AG04449 (cell line): ENCODE measurements around the gene KIAA1210.

ENCODE experiments used
- CTCF ChIA-PET: fragments of 350-600 bp; formaldehyde crosslinking; extraction: SDS; loops from one replicate; lab custom pipeline; 2021; ENCODE audit warnings: antibody characterized with exemption; lab: Yijun Ruan, JAX
- POLR2A ChIA-PET: fragments of 400-600, 350-600 bp; formaldehyde crosslinking; extraction: SDS; loops from one replicate; lab custom pipeline; 2020; ENCODE audit warnings: antibody characterized with exemption, inconsistent platforms; lab: Yijun Ruan, JAX
- DNase-seq: peaks from one replicate; pipeline ENCODE4 v3.0.0-alpha.2; 2010; ENCODE audit warnings: low read depth, low spot score
- H3K4me3 ChIP-seq: 2 replicates; pipeline ENCODE4 v1.5.1; 2011; ENCODE audit warnings: low read depth, mild to moderate bottlenecking, control low read depth, low read length
- TF ChIP-seq, protein P1 (sequence below): IDR thresholded peaks from one replicate; pipeline ENCODE4 v1.5.1; 2011; ENCODE audit warnings: mild to moderate bottlenecking, moderate library complexity, low read length, control low read depth, inconsistent platforms; ENCODE audit not compliant: insufficient read depth; ENCODE audit errors: missing control alignments

Gene KIAA1210

DNA sequence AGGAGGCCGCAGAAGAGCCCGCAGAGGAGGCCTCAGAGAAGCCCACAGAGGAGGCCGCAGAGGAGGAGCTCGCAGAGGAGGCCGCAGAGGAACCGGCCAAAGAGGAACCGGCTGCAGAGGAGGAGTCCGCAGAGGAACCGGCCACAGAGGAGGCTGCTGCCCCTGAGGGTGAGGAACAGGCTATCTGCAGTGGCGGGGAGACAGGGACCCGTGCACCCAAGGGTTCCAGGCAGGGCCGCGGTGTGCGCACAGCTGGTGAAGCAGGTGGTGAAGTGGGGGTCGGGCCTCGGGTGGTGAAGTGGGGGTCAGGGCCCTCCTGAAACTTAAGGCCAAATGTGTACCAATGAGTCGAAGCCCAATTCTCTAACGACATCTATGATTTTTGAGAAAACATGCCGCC, 53.7 kb downstream of the KIAA1210 start:
- no peak overlapping the region for H3K4me3 ChIP-seq
- ChIA-PET POLR2A (no interaction called here), CTCF (no interaction called here)

GRCh38 chrX:119073200-119073905, 54.3 kb downstream of the KIAA1210 start:
- TF ChIP-seq, protein P1, sequence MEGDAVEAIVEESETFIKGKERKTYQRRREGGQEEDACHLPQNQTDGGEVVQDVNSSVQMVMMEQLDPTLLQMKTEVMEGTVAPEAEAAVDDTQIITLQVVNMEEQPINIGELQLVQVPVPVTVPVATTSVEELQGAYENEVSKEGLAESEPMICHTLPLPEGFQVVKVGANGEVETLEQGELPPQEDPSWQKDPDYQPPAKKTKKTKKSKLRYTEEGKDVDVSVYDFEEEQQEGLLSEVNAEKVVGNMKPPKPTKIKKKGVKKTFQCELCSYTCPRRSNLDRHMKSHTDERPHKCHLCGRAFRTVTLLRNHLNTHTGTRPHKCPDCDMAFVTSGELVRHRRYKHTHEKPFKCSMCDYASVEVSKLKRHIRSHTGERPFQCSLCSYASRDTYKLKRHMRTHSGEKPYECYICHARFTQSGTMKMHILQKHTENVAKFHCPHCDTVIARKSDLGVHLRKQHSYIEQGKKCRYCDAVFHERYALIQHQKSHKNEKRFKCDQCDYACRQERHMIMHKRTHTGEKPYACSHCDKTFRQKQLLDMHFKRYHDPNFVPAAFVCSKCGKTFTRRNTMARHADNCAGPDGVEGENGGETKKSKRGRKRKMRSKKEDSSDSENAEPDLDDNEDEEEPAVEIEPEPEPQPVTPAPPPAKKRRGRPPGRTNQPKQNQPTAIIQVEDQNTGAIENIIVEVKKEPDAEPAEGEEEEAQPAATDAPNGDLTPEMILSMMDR = no peak
- POLR2A ChIA-PET = no interaction called here
- CTCF ChIA-PET = no interaction called here
- no peak overlapping the region for H3K4me3 ChIP-seq
- DNase-seq = no peak

More for the DNA sequence above, 53.7 kb downstream of the KIAA1210 start:
- no peak for DNase-seq
- TF ChIP-seq, protein P1 = no peak

DNA sequence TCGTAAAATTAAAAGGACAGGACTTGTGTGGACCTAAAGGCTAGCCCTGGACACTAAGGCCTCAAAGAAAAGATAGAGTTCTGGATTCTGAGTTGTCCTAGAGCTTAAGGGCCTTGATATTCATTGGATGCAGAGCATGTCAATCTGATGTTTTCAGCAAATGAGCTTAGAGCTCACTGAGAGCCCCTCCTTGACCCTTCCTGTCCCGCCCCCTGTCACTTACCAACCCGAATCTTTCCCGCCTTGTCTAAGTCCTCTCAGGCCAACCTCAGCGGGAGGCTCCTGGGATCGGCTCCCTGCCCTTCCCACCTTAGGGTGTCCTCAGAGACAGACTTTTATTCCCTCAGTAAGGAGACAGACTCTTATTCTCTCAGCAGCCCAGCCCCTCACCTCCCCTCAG, 54.9 kb downstream of the KIAA1210 start, which contains the start of gene CT47C1:
TSS of gene CT47C1 (plus strand) at position 250 of the 400 bp plus-strand sequence. CDS start 233 bp downstream, outside the sequence.
- no peak for DNase-seq
- TF ChIP-seq, protein P1 = no peak
- ChIA-PET CTCF (no interaction called here), POLR2A (no interaction called here)
- no peak within 1 kb of the TSS for H3K4me3 ChIP-seq

- no peak for DNase-seq
- no peak overlapping the region for H3K4me3 ChIP-seq
- CTCF ChIA-PET = interaction anchor here (1.4 kb wide), 1 partner anchor 66 kb away, joined by 5 read pairs; no protein-coding TSS in a partner anchor
- TF ChIP-seq, protein P1 = no peak
- POLR2A ChIA-PET = no interaction called here
Observed at GRCh38 chrX:119071381-119071780, 56.2 kb downstream of the KIAA1210 start.

DNA sequence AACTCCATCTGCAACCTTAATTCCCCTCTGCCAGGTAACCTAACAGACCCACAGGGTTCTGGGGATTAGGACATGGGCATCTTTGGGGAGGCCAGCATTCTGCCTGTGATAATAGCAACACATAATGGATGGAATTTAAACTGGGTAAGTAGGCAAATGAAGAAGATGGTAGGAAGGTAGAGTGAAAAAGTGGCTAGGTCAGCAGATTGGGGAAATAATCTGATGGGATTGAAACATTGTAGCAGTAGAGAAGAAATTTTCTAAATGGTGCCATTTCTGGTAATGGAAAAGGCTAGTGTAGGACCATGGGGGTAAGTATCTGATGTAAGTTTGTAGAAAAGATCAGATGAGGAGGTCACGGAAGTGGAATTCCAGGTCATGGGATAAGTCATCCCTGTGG, 57.9 kb downstream of the KIAA1210 start:
- TF ChIP-seq, protein P1 = no peak

GRCh38 chrX:119069128-119069527, 58.5 kb downstream of the KIAA1210 start:
- ChIA-PET CTCF (interaction anchor here (1.2 to 6.3 kb wide), 3 partner anchors 63 to 230 kb away, joined by 3 to 88 read pairs (median 45); no protein-coding TSS in a partner anchor), POLR2A (no interaction called here)
- TF ChIP-seq, protein P1 = no peak
- no peak overlapping the region for H3K4me3 ChIP-seq
- no peak for DNase-seq

More for the DNA sequence above, 57.9 kb downstream of the KIAA1210 start:
- DNase-seq = no peak
- H3K4me3 ChIP-seq = no peak overlapping the region
- CTCF ChIA-PET = interaction anchor here (1.2 to 6.3 kb wide), 3 partner anchors 64 to 230 kb away, joined by 3 to 88 read pairs (median 45); no protein-coding TSS in a partner anchor
- POLR2A ChIA-PET = no interaction called here
